DOHH2 (cell line): Measurements from ENCODE around the gene BUB1.

Source experiments
- EZH2phosphoT487 ChIP-seq: fragments of 200-600 bp; sonication (generic); IDR thresholded peaks from 2 replicates; pipeline ENCODE4 v1.6.1; 2017; ENCODE audit warnings: borderline replicate concordance, mild to moderate bottlenecking, antibody characterized with exemption, low read length, moderate library complexity, mixed read lengths
- TF ChIP-seq, protein P1 (sequence below): fragments of 200-600 bp; sonication (generic); IDR thresholded peaks from one replicate; pipeline ENCODE4 v1.5.1; 2014; ENCODE audit warnings: antibody characterized with exemption, mild to moderate bottlenecking, low read depth, low read length; ENCODE audit not compliant: poor library complexity, severe bottlenecking

DNA sequence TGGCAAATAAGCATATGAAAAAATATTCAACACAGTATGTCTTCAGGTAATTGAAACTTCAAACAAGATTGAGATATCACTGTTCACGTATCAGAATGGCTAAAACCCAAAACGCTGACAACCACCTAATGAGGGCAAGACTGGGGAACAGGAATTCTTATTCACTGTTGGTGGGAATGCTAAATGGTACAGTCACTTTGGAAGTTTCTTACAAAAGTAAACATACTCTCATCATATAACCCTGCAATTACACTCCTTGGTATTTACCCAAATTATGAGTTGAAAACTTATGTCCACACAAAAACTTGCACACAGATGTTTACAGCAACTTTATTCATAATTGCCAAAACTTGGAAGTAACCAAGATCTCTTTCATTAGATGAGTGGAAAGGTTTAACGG, 30.1 kb downstream of the BUB1 start:
- TF ChIP-seq, protein P1, sequence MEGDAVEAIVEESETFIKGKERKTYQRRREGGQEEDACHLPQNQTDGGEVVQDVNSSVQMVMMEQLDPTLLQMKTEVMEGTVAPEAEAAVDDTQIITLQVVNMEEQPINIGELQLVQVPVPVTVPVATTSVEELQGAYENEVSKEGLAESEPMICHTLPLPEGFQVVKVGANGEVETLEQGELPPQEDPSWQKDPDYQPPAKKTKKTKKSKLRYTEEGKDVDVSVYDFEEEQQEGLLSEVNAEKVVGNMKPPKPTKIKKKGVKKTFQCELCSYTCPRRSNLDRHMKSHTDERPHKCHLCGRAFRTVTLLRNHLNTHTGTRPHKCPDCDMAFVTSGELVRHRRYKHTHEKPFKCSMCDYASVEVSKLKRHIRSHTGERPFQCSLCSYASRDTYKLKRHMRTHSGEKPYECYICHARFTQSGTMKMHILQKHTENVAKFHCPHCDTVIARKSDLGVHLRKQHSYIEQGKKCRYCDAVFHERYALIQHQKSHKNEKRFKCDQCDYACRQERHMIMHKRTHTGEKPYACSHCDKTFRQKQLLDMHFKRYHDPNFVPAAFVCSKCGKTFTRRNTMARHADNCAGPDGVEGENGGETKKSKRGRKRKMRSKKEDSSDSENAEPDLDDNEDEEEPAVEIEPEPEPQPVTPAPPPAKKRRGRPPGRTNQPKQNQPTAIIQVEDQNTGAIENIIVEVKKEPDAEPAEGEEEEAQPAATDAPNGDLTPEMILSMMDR = no peak
- no peak for TF ChIP-seq EZH2phosphoT487
